Fibroblast of skin of right quadriceps (primary cell): ENCODE measurements around the gene CSRP1.
A peak's percentile ranks its signal among the peaks of the same experiment; 100 is the strongest.

Experiments used
- DNase-seq: peaks from one replicate; pipeline ENCODE4 v3.0.0-alpha.2; 2013

CSRP1 gene

GRCh38 chr1:201513498-201514243 lies 6.7 kb upstream of the CSRP1 start:
- no peak for DNase-seq

- no peak for DNase-seq
Measured at GRCh38 chr1:201511941-201512539, 5.1 kb upstream of the CSRP1 start.

GRCh38 chr1:201511396-201511940 lies 4.5 kb upstream of the CSRP1 start:
- DNase-seq: no peak

GRCh38 chr1:201510734-201511133 lies 3.8 kb upstream of the CSRP1 start:
- no peak for DNase-seq

GRCh38 chr1:201509601-201510374 lies 2.9 kb upstream of the CSRP1 start:
- no peak for DNase-seq

GRCh38 chr1:201508809-201509208 lies 1.9 kb upstream of the CSRP1 start:
- DNase-seq: peak; percentile 66

GRCh38 chr1:201507360-201507675 lies 395 bp upstream of the CSRP1 start:
- DNase-seq: no peak

- no peak for DNase-seq
Measured at GRCh38 chr1:201506092-201506491, 831 bp downstream of the CSRP1 start.

- DNase-seq: peak; percentile 76
Measured at GRCh38 chr1:201505503-201505890, 1.4 kb downstream of the CSRP1 start.

- no peak for DNase-seq
Measured at GRCh38 chr1:201504799-201505502, 2.0 kb downstream of the CSRP1 start.

- DNase-seq: peak; percentile 60
Measured at GRCh38 chr1:201504179-201504631, 2.7 kb downstream of the CSRP1 start.

GRCh38 chr1:201503397-201504176 lies 3.3 kb downstream of the CSRP1 start:
- DNase-seq: peak; percentile 99

GRCh38 chr1:201502511-201502857 lies 4.4 kb downstream of the CSRP1 start:
- DNase-seq: no peak

GRCh38 chr1:201501812-201502510 lies 5.0 kb downstream of the CSRP1 start:
- DNase-seq: no peak

- DNase-seq: peak; percentile 63
Measured at GRCh38 chr1:201501144-201501543, 5.8 kb downstream of the CSRP1 start.

- no peak for DNase-seq
Measured at GRCh38 chr1:201500670-201501120, 6.2 kb downstream of the CSRP1 start.

GRCh38 chr1:201499795-201500669 lies 6.9 kb downstream of the CSRP1 start:
- no peak for DNase-seq

- DNase-seq: no peak
Measured at GRCh38 chr1:201499191-201499590, 7.7 kb downstream of the CSRP1 start.

- no peak for DNase-seq
Measured at GRCh38 chr1:201498621-201499020, 8.3 kb downstream of the CSRP1 start.

- DNase-seq: no peak
Measured at GRCh38 chr1:201497935-201498509, 8.9 kb downstream of the CSRP1 start.
